Measurements from ENCODE around the gene CPVL. TPM values are rescaled to one million over a fixed set of nuclear protein-coding genes. Genes with fewer than 3 reads are reported as not detected.

CPVL gene
- total RNA-seq, 1 experiment from 2014 or later, result 26.9 TPM

- no peak overlapping the region for H3K9ac ChIP-seq (ENCODE audit: extremely low read depth, insufficient read length, low read length)
- Mint-ChIP-seq H3K9me3 (peaks cover 7% of the 10 kb centered on the region in 2 experiments; a peak in 4 of 5 replicates), H3K27ac (no peak overlapping the region), H3K36me3 (ENCODE audit: insufficient read depth in 1 of 3, low read depth in 3 of 3) (peaks cover 0 to 10% (median 0%) of the 10 kb centered on the region in 3 experiments; a peak in 2 of 7 replicates), H3K27me3 (ENCODE audit: low read depth) (no peaks in the 10 kb centered on the region; the same call in 1 of the 2 replicates), H3K4me3 (no peak overlapping the region), H3K4me1 (peaks cover 6 to 13% of the 10 kb centered on the region in 2 experiments)
- no peaks in the 10 kb centered on the region for H3K79me1 ChIP-seq (ENCODE audit: insufficient read depth, low read depth, low read length, poor library complexity, severe bottlenecking)
- peaks cover 3% of the 10 kb centered on the region for H3K4me1 ChIP-seq (ENCODE audit: insufficient read depth, low read length)
- no peak overlapping the region for H4K5ac ChIP-seq (ENCODE audit: insufficient read length, low read depth, low read length)
- no peak overlapping the region for H3T11ph ChIP-seq (ENCODE audit: low read length)
- no peak overlapping the region for H2BK15ac ChIP-seq (ENCODE audit: low read depth, low read length)
- no peak overlapping the region for H3K27ac ChIP-seq (ENCODE audit: insufficient read length, low read depth, low read length)
- H3K23ac ChIP-seq (ENCODE audit: insufficient read length, low read depth, low read length), result no peak overlapping the region
- no peak overlapping the region for H2BK12ac ChIP-seq (ENCODE audit: insufficient read length, low read depth, low read length)
- H3K79me2 ChIP-seq (ENCODE audit: insufficient read depth, low read length), result no peaks in the 10 kb centered on the region
- H3K27me3 ChIP-seq (ENCODE audit: insufficient read depth, low read length), result no peaks in the 10 kb centered on the region
- no peak overlapping the region for H2BK5ac ChIP-seq (ENCODE audit: insufficient read length, low read length)
- H2BK120ac ChIP-seq (ENCODE audit: low read depth, low read length, poor library complexity, severe bottlenecking), result no peak overlapping the region
- no CpG with 5 or more reads among the region's 3 CpGs for WGBS (ENCODE audit: extremely low coverage, insufficient read length, low lambda C conversion rate)
- H3K23me2 ChIP-seq (ENCODE audit: insufficient read length, low read depth, low read length, poor library complexity, severe bottlenecking), result no peaks in the 10 kb centered on the region
- H2AK5ac ChIP-seq (ENCODE audit: insufficient read length, low read length), result no peak overlapping the region
- no peak overlapping the region for H4K91ac ChIP-seq (ENCODE audit: insufficient read length, low read depth, low read length)
- no peaks in the 10 kb centered on the region for H3K9me3 ChIP-seq (ENCODE audit: control insufficient read depth, low read depth, low read length)
- no peak for DNase-seq
- no peak overlapping the region for H3K14ac ChIP-seq (ENCODE audit: insufficient read depth, low read length)
- H3K4ac ChIP-seq (ENCODE audit: low read depth, low read length), result no peak overlapping the region
- no peak overlapping the region for H2AFZ ChIP-seq (ENCODE audit: low read length)
- H4K20me1 ChIP-seq (ENCODE audit: control insufficient read depth, insufficient read depth, insufficient read length), result no peaks in the 10 kb centered on the region
- no peak overlapping the region for H3K56ac ChIP-seq (ENCODE audit: insufficient read length, low read depth, low read length)
- no peak overlapping the region for H4K8ac ChIP-seq (replicated peaks; ENCODE audit: insufficient read length, low read depth, low read length)
- no peak overlapping the region for H3K18ac ChIP-seq (ENCODE audit: insufficient read length, low read depth, low read length)
- H3K4me2 ChIP-seq (ENCODE audit: insufficient read depth, insufficient read length, low read length), result no peak overlapping the region
- no peak overlapping the region for H2BK20ac ChIP-seq (ENCODE audit: low read depth, low read length, poor library complexity, severe bottlenecking)
- no peak for TF ChIP-seq CTCF (conservative IDR thresholded peaks at IDR 0.05)
These were observed 13.4 kb downstream of the CPVL start for GRCh38 chr7:29132980-29133379.

All from H9 (cell line).